Renal cortex interstitium (tissue), 11 donors: Measurements from ENCODE around the gene NPEPPS. TPM values are rescaled to one million over a fixed set of nuclear protein-coding genes. Genes with fewer than 3 reads are reported as not detected.
"Not testable (repeated sequence)": the region's sequence is repeated elsewhere in the genome, so short reads cannot be mapped to it uniquely, and the experiment has no call there.

ENCODE experiments used
- DNase-seq, 11 donors: peaks; one replicate each; pipeline ENCODE4 v3.0.0-alpha.2; 2013; ENCODE audit warnings: low read depth in 9 of 11, low spot score in 4 of 11; ENCODE audit errors: extremely low read depth in 1 of 11
- polyA plus RNA-seq, 3 donors: library from polyadenylated mRNA; unstranded; fragments of 120-200 nt; gene quantifications; one replicate each; pipeline ENCODE4 v1.2.1, GENCODE V29; 2013; ENCODE audit not compliant: insufficient read length in 3 of 3

The NPEPPS gene
- polyA plus RNA-seq, 3 donors: 149 to 190 (median 150) TPM

GRCh38 chr17:47531233-47531820, 419 bp downstream of the NPEPPS start:
- not testable (repeated sequence) for DNase-seq

- DNase-seq: not testable (repeated sequence)
Measured at GRCh38 chr17:47539085-47539484, 8.2 kb downstream of the NPEPPS start.

- not testable (repeated sequence) for DNase-seq
Measured at GRCh38 chr17:47541676-47542075, 10.8 kb downstream of the NPEPPS start.

- DNase-seq: not testable (repeated sequence)
Measured at GRCh38 chr17:47544327-47544726, 13.4 kb downstream of the NPEPPS start.

- not testable (repeated sequence) for DNase-seq
Measured at GRCh38 chr17:47554733-47555132, 23.8 kb downstream of the NPEPPS start.

GRCh38 chr17:47556108-47556507, 25.2 kb downstream of the NPEPPS start:
- DNase-seq: not testable (repeated sequence)

- DNase-seq: not testable (repeated sequence)
Measured at GRCh38 chr17:47560517-47561043, 29.7 kb downstream of the NPEPPS start.

GRCh38 chr17:47561698-47562405, 30.9 kb downstream of the NPEPPS start:
- not testable (repeated sequence) for DNase-seq

- DNase-seq: not testable (repeated sequence)
Measured at GRCh38 chr17:47562406-47562705, 31.4 kb downstream of the NPEPPS start.

GRCh38 chr17:47567261-47567660, 36.4 kb downstream of the NPEPPS start:
- not testable (repeated sequence) for DNase-seq

- DNase-seq: not testable (repeated sequence)
Measured at GRCh38 chr17:47572561-47572960, 41.7 kb downstream of the NPEPPS start.

- DNase-seq: not testable (repeated sequence)
Measured at GRCh38 chr17:47582416-47582815, 51.5 kb downstream of the NPEPPS start.

GRCh38 chr17:47586378-47587055, 55.6 kb downstream of the NPEPPS start:
- not testable (repeated sequence) for DNase-seq

- DNase-seq: not testable (repeated sequence)
Measured at GRCh38 chr17:47593522-47593921, 62.6 kb downstream of the NPEPPS start.

- no peak for DNase-seq
Measured at GRCh38 chr17:47603830-47604597, 73.1 kb downstream of the NPEPPS start.

GRCh38 chr17:47604598-47604927, 73.7 kb downstream of the NPEPPS start:
- DNase-seq: peak in 3 of 11 donors; percentile 7 to 14 (median 7)

- DNase-seq: no peak
Measured at GRCh38 chr17:47605011-47605410, 74.1 kb downstream of the NPEPPS start.

- DNase-seq: no peak
Measured at GRCh38 chr17:47607481-47607880, 76.6 kb downstream of the NPEPPS start.
